GM06990 (cell line): ENCODE results near the gene GALNS.
"Not testable (repeated sequence)": the region's sequence is repeated elsewhere in the genome, so short reads cannot be mapped to it uniquely, and the experiment has no call there.

Experiments
- DNase-seq: peaks from one replicate; pipeline ENCODE4 v3.0.0-alpha.2; 2011; ENCODE audit not compliant: insufficient read length; ENCODE audit errors: extremely low read depth
- H3K27me3 ChIP-seq: replicated peaks from 2 replicates; pipeline ENCODE4 v1.6.0; 2011; ENCODE audit warnings: low read length; ENCODE audit not compliant: control insufficient read depth, insufficient read depth
- H3K36me3 ChIP-seq: 2 replicates; pipeline ENCODE4 v1.5.1; 2011; ENCODE audit warnings: low read length; ENCODE audit not compliant: control insufficient read depth, insufficient read depth
- H3K4me3 ChIP-seq: replicated peaks from 2 replicates; pipeline ENCODE4 v1.5.1; 2011; ENCODE audit warnings: low read depth, mild to moderate bottlenecking, control low read depth, low read length
- CTCF ChIP-seq: IDR thresholded peaks from 2 replicates; pipeline ENCODE4 v1.5.1; 2011; ENCODE audit warnings: low read length, control low read depth, mild to moderate bottlenecking, inconsistent platforms; ENCODE audit not compliant: insufficient read depth, poor library complexity, severe bottlenecking

Gene GALNS

GRCh38 chr16:88891083-88891482 is 34.3 kb upstream of the GALNS start:
- H3K4me3 ChIP-seq: no peak overlapping the region
- H3K36me3 ChIP-seq: peaks cover 25% of the 10 kb centered on the region
- no peak for TF ChIP-seq CTCF
- H3K27me3 ChIP-seq: no peaks in the 10 kb centered on the region
- DNase-seq: no peak

DNA sequence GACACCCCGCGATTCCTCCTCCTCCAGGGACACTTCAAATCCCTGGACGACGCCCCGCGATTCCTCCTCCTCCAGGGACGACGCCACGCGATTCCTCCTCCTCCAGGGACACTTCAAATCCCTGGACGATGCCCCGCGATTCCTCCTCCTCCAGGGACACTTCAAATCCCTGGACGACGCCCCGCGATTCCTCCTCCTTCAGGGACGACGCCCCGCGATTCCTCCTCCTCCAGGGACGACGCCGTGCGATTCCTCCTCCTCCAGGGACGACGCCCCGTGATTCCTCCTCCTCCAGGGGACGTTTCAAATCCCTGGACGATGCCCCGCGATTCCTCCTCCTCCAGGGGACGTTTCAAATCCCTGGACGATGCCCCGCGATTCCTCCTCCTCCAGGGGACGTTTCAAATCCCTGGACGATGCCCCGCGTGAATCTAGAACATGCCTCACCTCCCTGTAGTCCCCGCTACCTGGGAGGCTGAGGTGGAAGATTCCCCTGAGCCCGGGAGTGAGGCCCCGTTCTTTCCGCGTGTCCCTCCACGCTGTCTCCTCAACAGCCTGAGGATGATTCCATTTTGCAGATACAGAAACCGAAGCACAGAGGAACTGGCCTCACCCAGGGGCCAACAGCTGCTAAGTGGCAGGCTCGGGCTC is 33.1 kb upstream of the GALNS start:
- not testable (repeated sequence) for H3K27me3 ChIP-seq, DNase-seq, H3K4me3 ChIP-seq
- H3K36me3 ChIP-seq: peaks cover 34% of the 10 kb centered on the region

DNA sequence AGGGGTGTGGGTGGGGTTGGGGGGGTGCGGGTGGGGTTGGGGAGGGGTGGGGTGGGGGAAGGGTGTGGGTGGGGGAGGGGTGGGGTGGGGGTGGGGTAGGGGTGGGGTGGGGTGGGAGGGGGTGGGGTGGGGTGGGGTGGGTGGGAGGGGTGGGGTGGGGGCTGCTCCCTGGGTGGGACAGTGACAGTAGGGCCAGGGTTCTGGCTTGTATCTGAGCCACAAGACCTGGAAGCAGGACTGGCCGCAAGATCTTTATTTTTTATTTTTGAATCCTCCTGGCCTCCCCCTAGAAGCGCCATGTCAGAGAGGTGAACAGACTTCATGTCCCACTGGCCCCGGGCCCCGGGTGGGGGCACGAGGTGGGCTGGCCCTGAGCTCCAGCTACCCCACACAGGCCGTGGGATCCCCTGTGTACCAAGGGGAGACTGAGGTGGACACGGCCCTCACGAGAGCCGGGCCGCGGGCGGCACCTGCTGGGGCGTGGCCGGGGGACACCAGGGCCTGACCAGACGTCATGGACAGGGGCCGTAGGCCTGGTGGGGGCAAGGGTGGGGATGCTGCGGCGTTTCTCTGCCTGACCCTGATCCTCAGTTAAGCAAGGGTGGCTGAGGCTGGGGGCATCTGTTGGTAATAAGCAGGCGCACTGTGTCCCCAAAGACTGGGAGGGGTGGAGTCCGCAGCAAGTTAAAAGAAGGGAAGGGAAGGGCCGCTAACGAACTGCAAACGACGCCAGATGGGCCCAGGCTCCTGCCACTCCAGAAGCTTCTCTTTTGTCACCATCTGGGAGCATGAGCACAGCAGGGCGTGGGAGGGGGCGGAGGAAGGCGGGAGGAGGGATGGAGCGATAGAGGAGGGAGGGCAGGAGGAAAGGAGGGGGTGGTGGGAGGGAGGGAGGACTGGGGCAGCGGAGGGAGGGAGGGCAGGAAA is 32.0 kb upstream of the GALNS start:
- no peak for TF ChIP-seq CTCF
- DNase-seq: no peak
- H3K36me3 ChIP-seq: peaks cover 41% of the 10 kb centered on the region
- no peak overlapping the region for H3K4me3 ChIP-seq
- H3K27me3 ChIP-seq: no peaks in the 10 kb centered on the region

- no peak for DNase-seq
- no peaks in the 10 kb centered on the region for H3K27me3 ChIP-seq
- H3K4me3 ChIP-seq: no peak overlapping the region
- H3K36me3 ChIP-seq: peaks cover 47% of the 10 kb centered on the region
- no peak for TF ChIP-seq CTCF
These were observed 31.3 kb upstream of the GALNS start for GRCh38 chr16:88888057-88888456.

DNA sequence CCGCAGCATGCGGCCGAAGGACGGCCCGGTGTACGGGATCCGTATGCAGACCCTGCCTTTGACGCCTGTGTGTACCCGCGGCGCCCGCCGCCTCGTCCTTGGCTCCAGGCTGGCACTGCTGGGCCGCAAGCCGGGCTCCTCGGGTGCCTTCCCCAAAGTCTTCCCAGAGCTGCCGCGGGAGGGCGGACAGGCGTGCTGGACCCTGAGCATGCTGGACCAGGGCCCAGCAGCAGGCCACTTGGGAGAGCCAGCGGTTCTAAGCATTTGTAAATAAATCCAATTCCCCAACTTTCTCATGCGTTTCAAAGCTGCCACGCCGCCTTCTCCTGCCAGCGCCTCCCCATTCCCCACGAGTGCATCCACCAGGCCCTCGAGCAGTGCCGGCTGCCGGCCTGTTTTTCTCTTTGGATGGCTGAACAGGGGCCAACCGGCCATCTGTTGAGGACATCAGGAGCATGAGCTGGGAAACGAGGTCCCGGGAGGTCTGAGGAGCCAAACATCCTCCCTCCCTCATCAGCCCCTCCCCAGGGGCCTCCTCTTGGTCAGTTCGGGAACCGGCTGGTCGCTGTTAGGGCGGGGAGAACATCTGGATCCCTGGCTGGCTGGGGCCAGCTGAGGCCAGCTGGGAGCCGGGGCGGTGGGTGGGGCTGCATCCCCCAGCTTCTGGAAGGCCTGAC is 30.2 kb upstream of the GALNS start:
- TF ChIP-seq CTCF: no peak
- no peak for DNase-seq
- Histone ChIP-seq H3K36me3 (peaks cover 51% of the 10 kb centered on the region), H3K4me3 (no peak overlapping the region), H3K27me3 (no peaks in the 10 kb centered on the region)

DNA sequence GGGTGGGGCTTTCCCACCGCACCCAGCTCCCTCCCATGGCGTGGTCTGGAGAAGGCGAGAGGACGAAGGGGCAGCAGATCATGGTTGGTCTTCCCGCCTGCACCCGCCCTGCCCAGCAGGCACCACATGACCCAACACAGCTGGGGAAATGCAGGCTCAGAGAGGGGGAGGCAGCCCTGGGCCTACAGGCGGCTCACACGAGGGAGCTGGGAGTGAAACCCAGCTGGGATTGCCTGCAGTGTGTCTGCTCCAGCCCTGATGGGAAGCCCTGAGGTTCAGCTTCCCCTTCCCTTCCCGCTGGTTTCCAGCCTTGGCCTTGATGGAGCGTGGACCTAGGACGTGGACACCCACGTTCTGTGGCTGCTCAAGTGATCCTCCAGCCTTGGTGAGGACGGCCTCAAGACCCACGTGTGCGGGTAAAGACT is 29.7 kb upstream of the GALNS start:
- TF ChIP-seq CTCF: no peak
- H3K4me3 ChIP-seq: no peak overlapping the region
- H3K36me3 ChIP-seq: peaks cover 51% of the 10 kb centered on the region
- no peaks in the 10 kb centered on the region for H3K27me3 ChIP-seq
- DNase-seq: no peak
